HepG2 (cell line): ENCODE measurements around the gene INTS2. TPM values are rescaled to one million over a fixed set of nuclear protein-coding genes. Genes with fewer than 3 reads are reported as not detected.

Experiments used
- BHLHE40 ChIP-seq: IDR thresholded peaks from 2 replicates; pipeline ENCODE4 v1.6.1; 2011; ENCODE audit warnings: low read length, improper control_type of control experiment
- CSRNP2 ChIP-seq: sonication (generic); formaldehyde crosslinking; conservative IDR thresholded peaks from 2 replicates; pipeline ENCODE4 v1.8.0; 2022; ENCODE audit warnings: low read depth, missing genetic modification reagents
- DR1 ChIP-seq: sonication (generic); formaldehyde crosslinking; IDR thresholded peaks from 2 replicates; pipeline ENCODE4 v1.8.0; 2021; ENCODE audit warnings: mild to moderate bottlenecking, missing genetic modification reagents, inconsistent platforms
- DRAP1 ChIP-seq: IDR thresholded peaks from 2 replicates; pipeline ENCODE4 v1.6.1; 2016; ENCODE audit warnings: missing genetic modification reagents, missing compliant biosample characterization
- IRF9 ChIP-seq: sonication (generic); formaldehyde crosslinking; IDR thresholded peaks from 2 replicates; pipeline ENCODE4 v1.8.0; 2022; ENCODE audit warnings: missing genetic modification reagents, mild to moderate bottlenecking, borderline replicate concordance
- MAX ChIP-seq: IDR thresholded peaks from 2 replicates; pipeline ENCODE4 v1.6.1; 2012; ENCODE audit warnings: inconsistent platforms
- MTA3 ChIP-seq: sonication (generic); formaldehyde crosslinking; IDR thresholded peaks from 2 replicates; pipeline ENCODE4 v1.4.0; 2020; ENCODE audit warnings: missing genetic modification reagents
- NCOR1 ChIP-seq: fragments of 200-600 bp; sonication (generic); IDR thresholded peaks from 2 replicates; pipeline ENCODE4 v1.7.0; 2017; ENCODE audit warnings: antibody characterized with exemption, low read length, borderline replicate concordance
- NR2C2 ChIP-seq: sonication (generic); formaldehyde crosslinking; IDR thresholded peaks from 2 replicates; pipeline ENCODE4 v1.4.0; 2020; ENCODE audit warnings: missing genetic modification reagents, mild to moderate bottlenecking, moderate library complexity, borderline replicate concordance
- RNF219 ChIP-seq: sonication (generic); formaldehyde crosslinking; IDR thresholded peaks from 2 replicates; pipeline ENCODE4 v1.5.0; 2020; ENCODE audit warnings: mild to moderate bottlenecking, missing genetic modification reagents
- RXRB ChIP-seq: IDR thresholded peaks from 2 replicates; pipeline ENCODE4 v1.6.1; 2016; ENCODE audit warnings: borderline replicate concordance, missing genetic modification reagents, missing compliant biosample characterization
- SMARCE1 ChIP-seq: fragments of 450-650 bp; IDR thresholded peaks from 2 replicates; pipeline ENCODE4 v1.6.1; 2017; ENCODE audit warnings: borderline replicate concordance
- SYNCRIP ChIP-seq: fragments of 200-400 bp; formaldehyde crosslinking; IDR thresholded peaks from 2 replicates; pipeline ENCODE4 v1.6.1; 2018; ENCODE audit warnings: mild to moderate bottlenecking, low read depth, low read length; ENCODE audit not compliant: insufficient read depth
- TEF ChIP-seq: sonication (generic); formaldehyde crosslinking; IDR thresholded peaks from 2 replicates; pipeline ENCODE4 v1.5.0; 2020; ENCODE audit warnings: missing genetic modification reagents
- ZBTB2 ChIP-seq: sonication (generic); formaldehyde crosslinking; IDR thresholded peaks from 2 replicates; pipeline ENCODE4 v1.8.0; 2022; ENCODE audit warnings: low read depth, missing genetic modification reagents
- ZNF670 ChIP-seq: sonication (generic); formaldehyde crosslinking; IDR thresholded peaks from 2 replicates; pipeline ENCODE4 v1.8.0; 2022; ENCODE audit warnings: mild to moderate bottlenecking, missing genetic modification reagents, borderline replicate concordance
- ZNF776 ChIP-seq: sonication (generic); formaldehyde crosslinking; IDR thresholded peaks from 2 replicates; pipeline ENCODE4 v1.4.0; 2020; ENCODE audit warnings: mild to moderate bottlenecking, missing genetic modification reagents
- polyA plus RNA-seq, 8 experiments: library from polyadenylated mRNA; depleted of rRNA in 3 of 8; stranded (reverse) in 7 of 8; unstranded in 1 of 8; fragments of >200 nt; fragmentation: Illumina TruSeq in 4 of 8; extraction: Trizol in 4 of 8; gene quantifications; 2 replicates each; pipeline versions ENCODE4 v1.2.1 to v1.2.3, GENCODE V29; 2011 to 2016; ENCODE audit warnings: low read depth in 4 of 8, missing spikeins in 1 of 8, mixed read lengths in 1 of 8; ENCODE audit not compliant: insufficient read depth in 1 of 8
- total RNA-seq, 5 experiments: library from RNA; depleted of rRNA; stranded (reverse); fragments of >200 nt; fragmentation: Illumina TruSeq; extraction: Trizol; gene quantifications; 2 replicates each; pipeline ENCODE4 v1.2.3, GENCODE V29; 2016; ENCODE audit warnings: low read depth in 1 of 5

Gene INTS2
- total and polyA plus RNA-seq, 2 of the 13 experiments (the other 11 are each of a cell fraction or from before 2014, with no cell fraction given) = 20.5 to 30.2 TPM

- TF ChIP-seq ZNF670 (CRISPR knock-in tag) (no peak; the same call in none of the 2 replicates), MTA3 (CRISPR knock-in tag) (peak; percentile 76; the same call in 1 of the 2 replicates), SMARCE1 (no peak), ZBTB2 (CRISPR knock-in tag) (no peak), NR2C2 (peak; percentile 77), TEF (CRISPR knock-in tag) (peak; percentile 69), DR1 (peak; percentile 57), DRAP1 (CRISPR knock-in tag) (peak; percentile 91), ZNF776 (peak; percentile 55; the same call in 1 of the 2 replicates), MAX (peak; percentile 49; the same call in 1 of the 2 replicates), RNF219 (peak; percentile 92), NCOR1 (peak; percentile 28; the same call in 1 of the 2 replicates), IRF9 (CRISPR knock-in tag) (peak; percentile 94; the same call in 1 of the 2 replicates), CSRNP2 (no peak), RXRB (CRISPR knock-in tag) (peak; percentile 55), SYNCRIP (no peak), BHLHE40 (no peak)
Observed at GRCh38 chr17:61927208-61928100, at the start of gene INTS2 (continued).
